ENCODE data around the gene UCHL3.

UCHL3 gene

GRCh38 chr13:75639454-75639853, 89.9 kb downstream of the UCHL3 start:
- H3K9me3 ChIP-seq, result no peaks in the 10 kb centered on the region
- H3K36me3 ChIP-seq, result no peaks in the 10 kb centered on the region
- intact Hi-C loops (cut with DNase I; ENCODE audit: low total_unique reads), result loop anchor here (10.0 kb wide), 1 partner anchor 275 kb away; no protein-coding TSS in a partner anchor
- DNase-seq, result no peak
- no peak for TF ChIP-seq CTCF (IDR thresholded peaks at IDR 0.05)
- H3K4me1 ChIP-seq, result peaks cover 0 to 29% (median 3%) of the 10 kb centered on the region in 4 donors
- no peaks in the 10 kb centered on the region for H3K27me3 ChIP-seq
- H3K27ac ChIP-seq, result no peak overlapping the region
- no peak overlapping the region for H3K4me3 ChIP-seq

DNA sequence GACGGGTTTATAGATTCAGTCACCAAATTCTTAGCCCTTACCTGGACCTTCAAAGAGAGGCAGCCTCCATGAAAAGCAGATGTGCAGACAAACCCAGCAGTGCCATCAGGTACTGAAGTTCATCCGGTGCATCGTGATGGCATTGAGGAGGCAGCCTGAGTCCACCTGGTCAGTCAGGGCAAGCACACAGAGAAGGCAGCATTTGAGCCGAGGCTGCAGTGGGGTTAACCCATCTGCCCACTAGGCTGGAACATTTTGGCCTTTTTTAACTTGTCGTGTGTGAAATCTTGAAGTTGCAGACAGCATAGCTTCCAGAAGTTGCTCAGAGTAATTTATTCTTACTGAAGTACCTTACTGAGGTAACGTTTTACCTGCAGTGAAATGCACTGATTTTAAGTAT, 91.4 kb downstream of the UCHL3 start:
- Histone ChIP-seq H3K9me3 (no peaks in the 10 kb centered on the region), H3K4me3 (no peak overlapping the region), H3K27me3 (no peaks in the 10 kb centered on the region), H3K4me1 (peaks cover 0 to 23% (median 3%) of the 10 kb centered on the region in 4 donors), H3K36me3 (no peaks in the 10 kb centered on the region), H3K27ac (no peak overlapping the region)
- intact Hi-C loops (cut with DNase I; ENCODE audit: low total_unique reads), result no loop called here
- DNase-seq, result no peak
- no peak for TF ChIP-seq CTCF (IDR thresholded peaks at IDR 0.05)

- no peak for TF ChIP-seq CTCF (IDR thresholded peaks at IDR 0.05)
Measured at GRCh38 chr13:75643182-75643581, 93.6 kb downstream of the UCHL3 start.

GRCh38 chr13:75643693-75644092, 94.1 kb downstream of the UCHL3 start:
- Histone ChIP-seq H3K36me3 (no peaks in the 10 kb centered on the region), H3K27me3 (no peaks in the 10 kb centered on the region), H3K9me3 (no peaks in the 10 kb centered on the region), H3K4me1 (peaks cover 0 to 2% (median 0%) of the 10 kb centered on the region in 4 donors), H3K4me3 (no peak overlapping the region), H3K27ac (no peak overlapping the region)
- intact Hi-C loops (cut with DNase I; ENCODE audit: low total_unique reads), result no loop called here
- no peak for TF ChIP-seq CTCF (IDR thresholded peaks at IDR 0.05)
- no peak for DNase-seq

More at GRCh38 chr13:75643182-75643581, 93.6 kb downstream of the UCHL3 start:
- intact Hi-C loops (cut with DNase I; ENCODE audit: low total_unique reads), result no loop called here
- Histone ChIP-seq H3K9me3 (no peaks in the 10 kb centered on the region), H3K27ac (no peak overlapping the region), H3K36me3 (no peaks in the 10 kb centered on the region), H3K4me1 (peaks cover 0 to 7% (median 0%) of the 10 kb centered on the region in 4 donors), H3K4me3 (no peak overlapping the region), H3K27me3 (no peaks in the 10 kb centered on the region)
- DNase-seq, result no peak

GRCh38 chr13:75645141-75645540, 95.5 kb downstream of the UCHL3 start:
- H3K4me3 ChIP-seq, result no peak overlapping the region
- intact Hi-C loops (cut with DNase I; ENCODE audit: low total_unique reads), result no loop called here
- no peak overlapping the region for H3K27ac ChIP-seq
- no peaks in the 10 kb centered on the region for H3K36me3 ChIP-seq
- no peak for DNase-seq
- H3K4me1 ChIP-seq, result no peaks in the 10 kb centered on the region
- no peaks in the 10 kb centered on the region for H3K27me3 ChIP-seq
- TF ChIP-seq CTCF (IDR thresholded peaks at IDR 0.05), result no peak
- H3K9me3 ChIP-seq, result no peaks in the 10 kb centered on the region
